SW 1271 (cell line): ENCODE data around the gene ABCA10.
A peak's percentile ranks its signal among the peaks of the same experiment; 100 is the strongest.
"Not testable (repeated sequence)": the region's sequence is repeated elsewhere in the genome, so short reads cannot be mapped to it uniquely, and the experiment has no call there.

Experiments
- DNase-seq, 2 experiments: peaks; one replicate each; lab custom pipeline; 2025; lab: John Stamatoyannopoulos, UW

ABCA10 gene

GRCh38 chr17:69227541-69227940, 1.1 kb downstream of the ABCA10 start:
- no peak for DNase-seq

GRCh38 chr17:69223809-69224208, 4.8 kb downstream of the ABCA10 start:
- DNase-seq, result no peak

DNA sequence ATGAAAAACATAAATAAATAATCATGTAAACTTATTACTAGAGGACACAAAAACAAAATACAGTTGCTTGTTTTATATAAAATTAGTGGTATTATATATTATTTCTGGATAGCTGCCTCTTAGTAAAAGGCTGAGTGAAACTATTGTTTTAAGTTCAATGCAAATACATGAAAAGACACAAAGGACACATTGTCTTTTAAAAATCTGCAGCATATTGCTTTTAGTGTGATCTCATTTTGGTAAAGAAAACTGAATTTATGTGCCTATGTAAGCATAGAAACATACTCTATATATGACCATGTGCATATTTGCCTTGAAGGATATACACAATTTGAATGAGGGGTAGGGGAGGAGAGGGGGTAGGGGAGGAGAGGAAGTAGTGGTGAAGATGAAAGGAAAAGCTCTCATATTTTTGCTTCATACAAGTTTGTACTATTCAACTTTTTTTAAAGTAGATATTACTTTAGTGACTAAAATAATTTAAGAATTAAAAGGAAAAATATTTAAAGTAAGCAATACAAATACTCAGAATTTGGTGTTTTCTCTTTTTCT, 5.8 kb downstream of the ABCA10 start:
- DNase-seq, result no peak

GRCh38 chr17:69220098-69220497, 8.5 kb downstream of the ABCA10 start:
- DNase-seq, result no peak

DNA sequence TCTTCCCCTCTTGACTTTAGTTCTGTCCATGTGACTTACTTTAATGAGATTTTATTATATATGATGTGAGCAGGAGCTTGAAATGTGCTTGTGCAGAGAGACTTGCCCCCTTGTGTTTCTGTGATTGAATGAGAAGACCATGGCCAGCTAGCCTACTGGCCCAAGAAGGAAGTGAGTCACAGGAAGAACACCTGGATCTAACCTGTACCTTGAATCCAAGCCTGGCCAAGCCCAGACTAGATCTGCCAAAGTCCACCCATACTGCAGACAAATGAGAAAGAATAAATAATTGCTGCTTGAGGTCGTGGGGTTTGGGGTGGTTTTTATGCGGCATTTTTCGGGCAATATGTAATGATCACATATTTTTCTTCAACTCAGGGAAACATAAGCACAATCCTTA, 9.6 kb downstream of the ABCA10 start:
- DNase-seq, result no peak

DNA sequence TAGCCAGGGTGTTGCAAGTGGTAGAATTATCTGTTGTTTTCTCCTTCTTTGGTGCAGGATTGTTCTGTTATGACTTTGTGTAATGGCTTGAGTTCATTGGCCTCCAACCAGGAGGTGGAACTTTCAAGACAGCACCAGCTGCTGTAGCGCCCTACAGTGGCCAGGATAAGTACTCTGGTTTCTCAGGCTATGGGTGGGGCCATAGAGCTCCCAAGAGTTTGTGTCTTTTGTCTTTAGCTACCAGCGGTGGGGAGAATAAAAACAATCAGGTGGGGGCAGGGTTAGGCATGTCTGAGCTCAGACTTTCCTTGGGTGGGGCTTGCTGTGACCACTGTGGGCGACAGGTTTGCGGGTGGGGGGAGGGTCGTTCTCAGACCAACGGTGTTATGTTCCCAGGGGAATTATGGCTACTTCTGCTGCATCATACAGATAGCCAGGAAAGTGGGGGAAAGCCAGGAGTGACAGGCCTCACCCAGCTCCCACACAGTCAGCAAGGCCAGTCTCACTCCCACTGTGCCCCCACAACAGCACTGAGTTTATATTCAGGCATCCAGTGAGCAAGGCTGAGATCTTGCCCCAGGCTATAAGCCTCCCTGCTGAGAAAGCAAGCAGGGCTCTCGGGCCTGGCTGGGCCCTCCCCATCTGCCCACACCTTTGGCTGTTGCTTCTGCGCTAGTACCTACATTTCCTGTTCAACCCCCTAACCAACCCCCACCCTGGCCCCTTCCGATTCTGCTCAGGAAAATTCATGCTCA, 15.4 kb downstream of the ABCA10 start:
- DNase-seq, result no peak

- no peak for DNase-seq
Measured at GRCh38 chr17:69208640-69209039, 20.0 kb downstream of the ABCA10 start.

GRCh38 chr17:69207151-69207550, 21.5 kb downstream of the ABCA10 start:
- DNase-seq, result no peak

GRCh38 chr17:69198238-69198637, 30.4 kb downstream of the ABCA10 start:
- DNase-seq, result no peak

DNA sequence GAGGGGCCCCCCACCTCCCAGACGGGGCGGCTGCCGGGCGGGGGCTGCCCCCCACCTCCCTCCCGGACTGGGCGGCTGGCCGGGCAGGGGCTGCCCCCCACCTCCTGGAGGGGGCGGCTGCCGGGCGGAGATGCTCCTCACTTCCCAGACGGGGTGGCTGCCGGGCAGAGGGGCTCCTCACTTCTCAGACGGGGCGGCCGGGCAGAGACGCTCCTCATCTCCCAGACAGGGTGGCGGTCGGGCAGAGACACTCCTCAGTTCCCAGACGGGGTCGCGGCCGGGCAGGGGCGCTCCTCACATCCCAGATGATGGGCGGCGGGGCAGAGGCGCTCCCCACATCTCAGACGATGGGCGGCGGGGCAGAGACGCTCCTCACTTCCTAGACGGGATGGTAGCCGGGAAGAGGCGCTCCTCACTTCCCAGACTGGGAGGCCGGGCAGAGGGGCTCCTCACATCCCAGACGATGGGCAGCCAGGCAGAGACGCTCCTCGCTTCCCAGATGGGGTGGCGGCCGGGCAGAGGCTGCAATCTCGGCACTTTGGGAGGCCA, 32.4 kb downstream of the ABCA10 start:
- DNase-seq, result not testable (repeated sequence)

DNA sequence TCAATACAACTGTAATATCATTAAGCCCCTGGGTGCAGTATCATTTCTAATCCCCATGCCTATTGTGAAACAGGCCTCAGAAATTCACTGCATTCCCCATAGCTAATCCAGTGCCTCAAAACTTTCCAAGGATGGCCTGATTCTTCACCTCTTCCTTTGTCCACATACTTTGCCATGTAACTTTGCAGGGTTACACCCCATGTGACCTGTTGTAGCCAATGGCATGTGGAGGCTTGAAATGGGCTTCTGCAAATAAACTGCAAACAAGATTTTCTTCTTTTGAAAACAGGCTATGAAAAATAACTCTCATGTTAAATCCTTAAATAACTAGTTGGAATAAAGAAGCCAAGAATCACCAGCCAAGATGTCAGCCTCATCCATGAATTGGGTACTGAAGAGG, 35.9 kb downstream of the ABCA10 start:
- DNase-seq, result no peak

DNA sequence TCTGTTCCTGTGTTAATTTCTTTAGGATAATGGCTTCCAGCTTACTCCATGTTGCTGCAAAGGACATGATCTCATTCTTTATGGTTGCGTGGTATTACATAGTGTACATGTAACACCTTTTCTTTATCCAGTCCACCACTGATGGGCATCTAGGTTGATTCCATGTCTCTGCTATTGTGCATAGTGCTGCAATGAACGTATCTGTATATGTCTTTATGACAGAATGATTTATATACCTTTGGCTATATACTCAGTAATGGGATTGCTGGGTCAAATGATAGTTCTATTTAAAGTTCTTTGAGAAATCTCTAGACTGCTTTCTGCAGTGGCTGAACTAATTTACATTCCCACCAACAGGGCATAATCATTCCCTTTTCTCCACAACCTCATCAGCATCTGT, 39.8 kb downstream of the ABCA10 start:
- DNase-seq, result no peak

DNA sequence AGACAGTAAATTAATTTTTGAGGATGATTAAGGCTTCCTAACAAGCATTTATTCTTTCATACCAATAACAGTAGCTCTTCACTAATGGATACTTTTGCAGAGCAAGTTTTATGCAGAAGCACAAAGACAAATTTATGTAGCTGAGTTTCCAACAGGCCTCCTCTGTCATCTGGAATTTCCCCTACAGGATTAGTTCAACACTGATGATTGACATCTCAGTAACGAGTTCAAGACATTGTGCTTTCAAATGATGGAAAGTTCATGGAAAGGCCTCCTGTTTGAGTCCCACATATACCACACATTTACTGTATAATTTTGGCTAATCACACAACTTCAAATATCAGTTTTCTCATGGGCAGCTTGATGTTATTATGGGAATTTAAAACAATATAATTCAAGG, 40.6 kb downstream of the ABCA10 start:
- no peak for DNase-seq

- no peak for DNase-seq
Measured at GRCh38 chr17:69187294-69187693, 41.3 kb downstream of the ABCA10 start.

DNA sequence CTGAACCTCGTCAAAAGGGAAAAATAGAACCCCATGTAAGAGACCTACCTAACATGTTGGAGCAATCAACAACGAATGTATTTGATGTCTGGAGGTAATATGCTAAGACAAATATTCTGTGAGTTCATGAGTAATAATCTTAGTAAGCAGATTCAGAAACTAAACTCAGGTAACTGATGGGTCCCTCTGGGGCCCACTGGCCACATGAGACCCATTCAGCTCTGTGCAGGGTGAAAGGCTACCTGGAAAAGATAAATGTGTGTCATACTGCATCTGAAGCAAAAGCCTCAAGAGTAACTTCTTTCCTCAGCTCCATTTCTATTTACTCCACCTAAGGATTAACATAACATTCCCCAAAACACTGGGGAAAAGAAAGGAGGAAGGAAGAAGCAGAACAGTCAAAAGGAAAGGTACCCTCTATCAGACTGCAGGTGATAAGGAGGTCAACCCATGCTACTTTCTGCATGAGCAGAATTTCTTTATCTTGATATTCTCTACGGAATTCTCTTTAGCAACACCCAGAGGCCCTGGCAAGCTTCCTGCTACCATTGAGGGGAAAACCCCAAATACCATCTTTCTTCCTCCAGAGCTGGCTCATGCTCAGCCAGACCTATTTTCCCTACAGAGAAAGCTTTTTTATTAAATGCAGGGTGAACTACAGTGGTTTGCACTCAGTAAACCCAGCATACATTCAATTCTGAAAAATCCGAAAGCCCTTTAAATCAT, 49.2 kb downstream of the ABCA10 start:
- DNase-seq, result peak in 1 of 2 experiments; percentile 23

GRCh38 chr17:69176457-69176795, 52.2 kb downstream of the ABCA10 start:
- no peak for DNase-seq

DNA sequence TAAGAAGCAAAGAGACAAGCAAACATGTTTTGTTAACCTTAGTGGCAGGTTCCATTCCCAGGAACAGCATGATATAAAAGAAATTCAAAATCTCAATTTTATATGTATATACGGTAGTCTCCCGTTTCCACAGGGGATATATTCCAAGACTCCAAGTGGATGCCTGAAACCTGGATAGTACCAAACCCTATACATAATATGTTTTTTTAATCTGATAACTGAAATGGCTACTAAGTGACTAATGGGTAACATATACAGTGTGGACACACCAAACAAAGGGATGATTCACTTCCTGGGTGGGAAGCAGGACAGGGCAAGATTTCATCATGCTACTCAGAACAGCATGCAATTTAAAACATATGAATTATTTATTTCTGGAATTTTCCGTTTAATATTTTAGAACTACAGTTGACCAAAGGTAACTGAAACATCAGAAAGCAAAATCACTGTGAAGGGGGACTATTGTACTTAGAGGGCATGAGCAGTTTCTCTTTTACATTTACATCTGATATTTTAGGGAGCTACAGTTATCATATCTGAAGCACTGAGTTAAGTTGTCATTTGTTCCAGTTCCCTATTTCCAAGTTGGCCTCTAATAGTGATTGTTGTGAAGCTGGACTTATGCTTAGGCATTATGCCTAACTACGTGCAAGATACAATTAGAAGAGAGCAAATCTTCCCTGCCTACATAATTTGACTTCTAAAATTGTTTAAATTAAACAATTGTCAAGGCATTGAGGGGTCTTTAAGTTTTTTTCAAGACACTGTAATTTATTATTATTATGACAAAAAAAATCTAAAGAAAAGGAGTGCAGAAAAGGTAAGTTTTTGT, 52.8 kb downstream of the ABCA10 start:
- DNase-seq, result peak; percentile 73 to 90

DNA sequence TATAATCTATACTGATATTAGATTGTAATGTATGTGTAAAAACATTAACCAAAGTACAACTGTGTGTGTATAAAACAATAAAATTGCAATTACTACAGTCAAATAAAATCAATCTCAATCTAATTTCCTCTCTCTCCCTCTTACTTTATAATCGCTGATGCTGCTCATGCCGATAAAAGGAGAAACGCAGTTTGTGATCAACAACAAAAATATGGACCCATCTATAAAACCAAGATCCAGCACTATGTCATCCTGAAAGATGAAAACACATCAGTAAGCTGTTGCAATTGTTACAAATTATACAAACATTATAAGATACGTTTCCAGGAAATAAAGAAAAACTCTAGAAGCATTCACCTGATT, 53.4 kb downstream of the ABCA10 start:
- DNase-seq, result no peak

DNA sequence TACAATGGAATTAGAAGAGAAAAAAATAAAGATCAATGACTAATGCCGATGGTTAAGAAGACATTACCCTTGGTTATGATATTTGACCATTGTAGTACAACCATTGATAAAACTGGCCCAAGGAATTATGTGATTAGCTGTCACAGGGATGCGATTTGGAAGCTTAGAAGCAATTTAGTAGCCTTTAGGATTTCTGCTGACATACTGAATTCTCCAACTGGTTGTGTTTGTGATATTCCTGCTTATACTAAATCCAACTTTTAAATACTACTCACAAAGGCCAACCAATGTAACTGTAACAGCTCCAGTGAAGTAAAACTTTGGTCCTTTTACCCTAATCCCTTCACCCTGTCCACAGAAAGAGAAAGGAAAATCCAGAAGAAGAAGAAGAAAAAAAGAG, 55.5 kb downstream of the ABCA10 start:
- no peak for DNase-seq

- DNase-seq, result no peak
Measured at GRCh38 chr17:69170377-69170776, 58.2 kb downstream of the ABCA10 start.

GRCh38 chr17:69168642-69169041, 60.0 kb downstream of the ABCA10 start:
- DNase-seq, result not testable (repeated sequence)

- DNase-seq, result no peak
Measured at GRCh38 chr17:69166957-69167356, 61.7 kb downstream of the ABCA10 start.
